ENCODE measurements around the gene LMNTD1.

DNA sequence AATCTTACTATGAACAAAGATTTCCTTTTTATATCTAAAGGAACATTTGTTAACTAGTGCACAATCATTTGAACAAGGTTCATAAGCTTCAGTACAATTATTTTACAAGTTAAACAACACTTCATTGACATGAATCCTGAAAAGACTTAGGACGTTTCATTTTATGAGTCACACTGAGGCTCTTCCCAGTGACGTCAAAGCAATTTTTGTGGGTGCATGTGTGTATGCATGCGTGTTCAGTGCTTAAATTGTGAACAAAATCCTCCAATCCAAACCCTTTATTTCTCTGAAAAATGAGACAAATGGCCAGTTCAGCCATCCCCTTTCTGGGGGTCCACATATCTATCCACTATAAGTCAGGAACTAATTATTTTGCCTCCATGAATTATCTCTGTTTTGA, 2.9 kb downstream of the LMNTD1 start:
- TF ChIP-seq TAF1 (IDR thresholded peaks at IDR 0.05; ENCODE audit: control insufficient read depth, extremely low read depth, insufficient read depth, low read length, severe bottlenecking) (no peak), CHCHD3 (CRISPR knock-in tag; IDR thresholded peaks at IDR 0.05) (no peak), POLR2A (conservative IDR thresholded peaks at IDR 0.05) (no peak), NRF1 (conservative IDR thresholded peaks at IDR 0.05 in 1 of 2, IDR thresholded peaks at IDR 0.05 in 1 of 2) (no peak), LARP7 (IDR thresholded peaks at IDR 0.05) (no peak), TRIM28 (IDR thresholded peaks at IDR 0.05) (no peak)
- TF ChIP-seq, protein P1, sequence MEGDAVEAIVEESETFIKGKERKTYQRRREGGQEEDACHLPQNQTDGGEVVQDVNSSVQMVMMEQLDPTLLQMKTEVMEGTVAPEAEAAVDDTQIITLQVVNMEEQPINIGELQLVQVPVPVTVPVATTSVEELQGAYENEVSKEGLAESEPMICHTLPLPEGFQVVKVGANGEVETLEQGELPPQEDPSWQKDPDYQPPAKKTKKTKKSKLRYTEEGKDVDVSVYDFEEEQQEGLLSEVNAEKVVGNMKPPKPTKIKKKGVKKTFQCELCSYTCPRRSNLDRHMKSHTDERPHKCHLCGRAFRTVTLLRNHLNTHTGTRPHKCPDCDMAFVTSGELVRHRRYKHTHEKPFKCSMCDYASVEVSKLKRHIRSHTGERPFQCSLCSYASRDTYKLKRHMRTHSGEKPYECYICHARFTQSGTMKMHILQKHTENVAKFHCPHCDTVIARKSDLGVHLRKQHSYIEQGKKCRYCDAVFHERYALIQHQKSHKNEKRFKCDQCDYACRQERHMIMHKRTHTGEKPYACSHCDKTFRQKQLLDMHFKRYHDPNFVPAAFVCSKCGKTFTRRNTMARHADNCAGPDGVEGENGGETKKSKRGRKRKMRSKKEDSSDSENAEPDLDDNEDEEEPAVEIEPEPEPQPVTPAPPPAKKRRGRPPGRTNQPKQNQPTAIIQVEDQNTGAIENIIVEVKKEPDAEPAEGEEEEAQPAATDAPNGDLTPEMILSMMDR (IDR thresholded peaks at IDR 0.05 in 2 of 3, conservative IDR thresholded peaks at IDR 0.05 in 1 of 3; ENCODE audit: insufficient read depth in 2 of 3, low read depth in 1 of 3, low read length in 3 of 3) = no peak
- TF ChIP-seq, protein P2, sequence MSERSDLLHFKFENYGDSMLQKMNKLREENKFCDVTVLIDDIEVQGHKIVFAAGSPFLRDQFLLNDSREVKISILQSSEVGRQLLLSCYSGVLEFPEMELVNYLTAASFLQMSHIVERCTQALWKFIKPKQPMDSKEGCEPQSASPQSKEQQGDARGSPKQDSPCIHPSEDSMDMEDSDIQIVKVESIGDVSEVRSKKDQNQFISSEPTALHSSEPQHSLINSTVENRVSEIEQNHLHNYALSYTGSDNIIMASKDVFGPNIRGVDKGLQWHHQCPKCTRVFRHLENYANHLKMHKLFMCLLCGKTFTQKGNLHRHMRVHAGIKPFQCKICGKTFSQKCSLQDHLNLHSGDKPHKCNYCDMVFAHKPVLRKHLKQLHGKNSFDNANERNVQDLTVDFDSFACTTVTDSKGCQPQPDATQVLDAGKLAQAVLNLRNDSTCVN (CRISPR knock-in tag; IDR thresholded peaks at IDR 0.05) = no peak
- TF ChIP-seq, protein P3, sequence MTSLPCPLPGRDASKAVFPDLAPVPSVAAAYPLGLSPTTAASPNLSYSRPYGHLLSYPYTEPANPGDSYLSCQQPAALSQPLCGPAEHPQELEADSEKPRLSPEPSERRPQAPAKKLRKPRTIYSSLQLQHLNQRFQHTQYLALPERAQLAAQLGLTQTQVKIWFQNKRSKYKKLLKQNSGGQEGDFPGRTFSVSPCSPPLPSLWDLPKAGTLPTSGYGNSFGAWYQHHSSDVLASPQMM (CRISPR knock-in tag; IDR thresholded peaks at IDR 0.05) = no peak
- TF ChIP-seq, protein P4, sequence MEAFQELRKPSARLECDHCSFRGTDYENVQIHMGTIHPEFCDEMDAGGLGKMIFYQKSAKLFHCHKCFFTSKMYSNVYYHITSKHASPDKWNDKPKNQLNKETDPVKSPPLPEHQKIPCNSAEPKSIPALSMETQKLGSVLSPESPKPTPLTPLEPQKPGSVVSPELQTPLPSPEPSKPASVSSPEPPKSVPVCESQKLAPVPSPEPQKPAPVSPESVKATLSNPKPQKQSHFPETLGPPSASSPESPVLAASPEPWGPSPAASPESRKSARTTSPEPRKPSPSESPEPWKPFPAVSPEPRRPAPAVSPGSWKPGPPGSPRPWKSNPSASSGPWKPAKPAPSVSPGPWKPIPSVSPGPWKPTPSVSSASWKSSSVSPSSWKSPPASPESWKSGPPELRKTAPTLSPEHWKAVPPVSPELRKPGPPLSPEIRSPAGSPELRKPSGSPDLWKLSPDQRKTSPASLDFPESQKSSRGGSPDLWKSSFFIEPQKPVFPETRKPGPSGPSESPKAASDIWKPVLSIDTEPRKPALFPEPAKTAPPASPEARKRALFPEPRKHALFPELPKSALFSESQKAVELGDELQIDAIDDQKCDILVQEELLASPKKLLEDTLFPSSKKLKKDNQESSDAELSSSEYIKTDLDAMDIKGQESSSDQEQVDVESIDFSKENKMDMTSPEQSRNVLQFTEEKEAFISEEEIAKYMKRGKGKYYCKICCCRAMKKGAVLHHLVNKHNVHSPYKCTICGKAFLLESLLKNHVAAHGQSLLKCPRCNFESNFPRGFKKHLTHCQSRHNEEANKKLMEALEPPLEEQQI (IDR thresholded peaks at IDR 0.05) = no peak

Measured in K562 (cell line).